Measurements from ENCODE around the gene RPRD1A.

DNA sequence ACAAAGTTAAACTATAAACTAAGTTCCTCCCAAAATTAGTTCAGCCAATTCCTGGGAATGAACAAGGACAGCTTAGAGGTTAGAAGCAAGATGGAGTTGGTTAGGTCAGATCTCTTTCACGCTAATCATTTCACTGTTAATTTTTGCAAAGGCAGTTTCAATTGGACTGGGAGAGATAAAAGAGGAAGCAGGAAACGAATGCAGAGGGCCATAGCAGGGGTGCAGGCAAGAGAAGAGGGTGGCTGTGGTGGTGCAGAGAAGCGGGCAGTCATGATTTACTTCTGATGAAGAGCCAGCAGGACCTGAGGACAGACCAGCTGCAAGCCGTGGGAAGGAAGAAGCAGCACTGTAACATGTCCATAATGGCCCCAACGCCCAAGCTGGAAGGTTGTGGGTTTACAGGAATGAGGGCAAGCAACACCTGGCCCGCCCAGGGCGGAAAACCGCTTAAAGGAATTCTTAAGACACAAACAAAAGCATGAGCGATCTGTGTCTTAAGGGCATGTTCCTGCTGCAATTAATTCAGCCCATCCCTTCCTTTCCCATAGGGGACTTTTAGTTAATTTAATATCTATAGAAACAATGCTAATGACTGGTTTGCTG, 99.0 kb downstream of the RPRD1A start:
- TF ChIP-seq EZH2 (IDR thresholded peaks at IDR 0.05; ENCODE audit: insufficient read depth, poor library complexity, severe bottlenecking) (no peak), EZH2phosphoT487 (IDR thresholded peaks at IDR 0.05; ENCODE audit: insufficient read depth, low read depth) (no peak)
